CD4-positive, alpha-beta T cell treated with Interferon alpha-2 for 1 hour (primary cell): ENCODE data around the gene ZNF629.
"Not testable (repeated sequence)": the region's sequence is repeated elsewhere in the genome, so short reads cannot be mapped to it uniquely, and the experiment has no call there.

ENCODE experiments used
- DNase-seq, 2 donors: peaks; one replicate each; pipeline ENCODE4 v3.0.0-alpha.2; 2020 to 2022

The ZNF629 gene

DNA sequence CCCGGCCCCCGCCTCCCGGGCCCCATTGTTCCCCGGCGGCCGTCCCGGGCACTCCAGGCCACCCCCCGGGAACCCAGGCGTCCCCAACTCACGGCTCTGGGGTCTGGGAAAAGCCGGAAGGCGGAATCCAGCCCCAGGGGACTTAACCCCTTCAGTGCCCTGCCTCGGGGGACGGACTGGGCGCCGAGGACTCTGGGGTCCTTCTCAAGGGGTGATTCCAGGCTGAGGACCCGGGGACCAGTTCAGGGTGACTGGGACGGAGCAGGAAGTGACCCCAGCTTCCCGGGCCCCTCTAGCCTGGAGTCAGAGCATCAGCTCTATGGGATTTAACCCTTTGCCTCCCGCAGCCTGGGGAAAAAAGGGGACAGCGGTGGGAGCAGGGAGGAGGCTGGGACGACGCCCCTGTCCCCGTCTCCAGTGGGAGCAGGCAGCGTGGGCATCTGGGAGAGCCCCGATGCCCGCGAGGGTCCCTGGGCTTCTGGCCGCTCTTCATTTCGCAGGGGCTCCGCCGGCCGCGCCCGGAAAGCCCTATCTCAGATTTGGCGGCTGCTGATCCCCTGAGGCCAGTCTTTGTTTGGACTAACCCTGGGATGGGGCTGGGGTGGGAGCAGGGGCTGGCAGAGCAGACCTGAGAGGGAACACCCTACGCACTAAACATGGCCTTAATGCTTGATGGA lies at the start of gene ZNF629:
ZNF629 (minus strand) TSS at position 270 of the 677 bp plus-strand sequence. CDS start 2,723 bp downstream, outside the sequence.
- peak; percentile 23 to 41 for DNase-seq

DNA sequence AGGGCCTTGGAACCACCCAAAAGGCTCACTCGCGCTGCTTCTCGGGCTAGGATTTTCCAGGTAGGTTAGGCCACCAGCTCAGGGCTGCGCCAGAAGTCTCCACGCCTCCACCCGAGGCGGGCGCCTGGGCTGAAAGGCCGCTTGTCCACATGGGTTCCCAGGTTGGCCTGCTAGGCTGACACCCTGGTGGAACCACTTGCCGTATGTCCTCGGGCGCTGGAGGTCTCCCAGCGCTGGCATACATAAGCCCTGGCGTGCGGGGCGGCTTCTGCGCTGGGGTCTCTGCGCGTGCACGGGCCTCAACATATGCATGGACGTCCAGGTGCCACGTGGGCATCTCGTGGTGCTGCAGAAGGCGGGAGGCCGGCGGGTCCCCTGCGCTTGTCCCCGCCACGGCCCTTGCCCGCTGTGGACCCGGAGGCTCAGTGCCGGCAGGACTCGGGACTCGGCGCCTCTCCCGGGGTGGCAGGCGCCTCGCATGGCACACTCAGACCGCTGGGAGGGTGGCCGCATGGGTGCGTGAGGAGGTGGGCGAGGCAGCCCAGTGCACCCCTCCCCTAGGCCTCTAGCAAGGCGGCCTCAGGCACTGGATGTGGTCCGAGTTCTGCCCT lies 47.2 kb upstream of the ZNF629 start:
- DNase-seq, result no peak

GRCh38 chr16:30830072-30830417 lies 43.0 kb upstream of the ZNF629 start:
- no peak for DNase-seq

DNA sequence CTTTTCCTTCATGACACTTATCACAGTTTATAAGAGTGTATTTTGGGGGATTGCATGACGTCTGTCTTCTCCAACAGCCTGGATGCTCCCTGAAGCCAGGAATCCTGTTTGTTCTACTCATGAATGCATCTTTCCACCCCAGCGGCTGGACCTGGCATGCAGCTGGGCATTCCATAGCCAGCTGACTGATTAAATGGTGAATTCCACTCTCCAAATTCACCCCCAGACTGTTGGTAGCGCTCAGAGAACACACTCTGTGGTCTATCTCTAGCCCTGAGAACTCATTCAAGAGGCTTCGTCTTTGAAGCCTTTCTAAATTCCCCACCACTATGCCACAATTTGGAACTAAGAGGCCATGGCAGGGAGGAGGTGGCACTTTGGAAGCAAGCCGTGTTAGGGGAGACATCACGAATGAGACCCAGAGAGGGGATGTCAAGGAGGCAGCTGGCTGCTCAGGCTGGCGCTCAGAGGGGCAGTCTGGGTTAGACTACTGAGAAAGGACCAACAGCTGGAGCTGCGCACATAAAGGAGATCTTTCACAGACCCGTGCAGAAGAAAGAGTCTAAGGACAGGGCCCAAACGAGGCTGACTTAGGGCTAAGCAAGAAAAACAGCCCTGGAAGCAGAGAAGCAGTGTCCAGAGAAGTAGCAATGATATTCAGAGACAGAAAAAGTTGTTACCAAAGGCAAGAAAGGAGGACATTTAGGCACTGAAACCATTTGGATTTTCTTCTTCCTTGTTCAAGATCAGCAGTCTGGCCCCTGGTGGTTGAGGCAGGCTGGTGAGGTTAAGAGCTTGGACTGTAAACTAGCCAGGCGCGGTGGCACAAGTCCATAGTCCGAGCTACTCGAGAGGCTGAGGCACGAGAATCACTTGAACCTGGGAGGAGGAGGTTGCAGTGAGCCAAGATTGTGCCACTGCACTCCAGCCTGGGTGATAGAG lies 42.4 kb upstream of the ZNF629 start:
- no peak for DNase-seq

- no peak for DNase-seq
Observed at GRCh38 chr16:30821891-30822290, 34.9 kb upstream of the ZNF629 start.

DNA sequence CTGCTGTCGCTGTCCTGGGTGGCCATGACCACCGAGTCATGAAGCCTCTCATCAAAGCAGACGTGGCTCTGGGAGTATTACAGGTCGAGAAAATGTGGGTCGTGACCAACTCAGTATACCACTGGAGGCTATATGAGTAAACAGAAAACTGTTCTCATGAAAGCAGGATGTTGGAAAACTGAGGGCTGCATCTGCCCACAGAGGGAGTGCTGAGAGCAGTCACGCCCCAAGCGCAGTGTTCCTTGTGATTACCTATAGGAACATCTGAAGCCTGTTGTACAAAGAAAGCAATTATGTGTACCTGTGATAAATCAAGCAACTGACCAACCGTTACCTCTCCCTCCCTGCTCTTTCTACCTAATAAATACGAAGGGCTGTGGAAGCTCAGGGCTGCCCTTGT lies 34.4 kb upstream of the ZNF629 start:
- not testable (repeated sequence) for DNase-seq

GRCh38 chr16:30820952-30821421 lies 34.0 kb upstream of the ZNF629 start:
- no peak for DNase-seq

GRCh38 chr16:30816769-30817168 lies 29.8 kb upstream of the ZNF629 start:
- DNase-seq, result no peak

GRCh38 chr16:30813821-30814189 lies 26.8 kb upstream of the ZNF629 start:
- no peak for DNase-seq

DNA sequence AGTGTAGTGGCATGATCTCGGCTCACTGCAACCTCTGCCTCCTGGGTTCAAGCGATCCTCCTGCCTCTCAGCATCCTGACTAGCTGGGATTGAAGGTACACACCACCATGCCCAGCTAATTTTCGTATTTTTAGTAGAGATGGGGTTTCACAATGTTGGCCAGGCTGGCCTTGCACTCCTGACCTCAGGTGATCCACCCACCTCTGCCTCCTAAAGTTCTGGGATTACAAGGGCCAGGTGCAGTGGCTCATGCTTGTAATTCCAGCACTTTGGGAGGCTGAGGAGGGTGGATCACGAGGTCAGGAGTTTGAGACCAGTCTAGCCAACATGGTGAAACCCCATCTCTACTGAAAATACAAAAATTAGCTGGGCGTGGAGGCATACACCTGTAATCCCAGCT lies 22.7 kb upstream of the ZNF629 start:
- DNase-seq, result not testable (repeated sequence)

DNA sequence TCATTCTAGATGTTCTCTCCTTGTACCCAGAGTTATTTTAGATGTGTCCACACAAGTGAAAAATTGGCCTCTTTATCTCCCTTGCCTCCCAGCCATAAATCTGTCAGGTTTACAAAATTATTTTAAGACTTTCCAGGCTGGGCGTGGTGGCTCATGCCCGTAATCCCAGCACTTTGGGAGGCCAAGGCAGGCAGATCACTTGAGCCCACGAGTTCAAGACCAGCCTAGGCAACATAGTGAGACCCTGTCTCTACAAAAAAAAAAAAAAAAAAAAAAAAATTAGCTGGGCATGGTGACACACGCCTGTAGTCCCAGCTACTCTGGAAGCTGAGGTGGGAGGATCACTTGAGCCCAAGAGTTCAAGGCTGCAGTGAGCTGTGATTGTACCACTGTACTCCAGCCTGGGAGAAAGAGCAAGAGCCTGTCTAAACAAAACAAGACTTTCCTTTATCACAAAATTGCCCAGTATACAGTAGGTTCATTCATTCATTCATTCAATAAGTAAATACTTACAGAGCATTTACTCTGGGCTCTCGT lies 22.0 kb upstream of the ZNF629 start:
- not testable (repeated sequence) for DNase-seq

DNA sequence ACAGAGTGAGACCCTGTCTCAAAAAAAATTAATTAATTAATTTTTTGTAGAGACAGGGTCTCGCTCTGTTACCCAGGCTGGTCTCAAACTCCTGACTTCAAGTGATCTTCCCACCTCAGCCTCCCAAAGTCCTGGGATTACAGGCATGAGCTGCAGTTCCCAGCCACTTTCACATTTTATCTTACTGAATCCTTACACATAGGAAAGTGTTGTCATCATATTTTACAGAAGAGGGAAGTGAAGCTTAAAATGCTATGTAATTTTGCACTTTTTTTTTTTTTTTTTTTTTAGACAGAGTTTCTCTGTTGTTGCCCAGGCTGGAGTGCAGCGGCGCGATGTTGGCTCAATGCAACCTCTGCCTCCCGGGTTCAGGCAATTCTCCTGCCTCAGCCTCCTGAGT lies 21.1 kb upstream of the ZNF629 start:
- no peak for DNase-seq

- DNase-seq, result peak; percentile 53 to 56
Observed at GRCh38 chr16:30805370-30806169, 18.6 kb upstream of the ZNF629 start.

DNA sequence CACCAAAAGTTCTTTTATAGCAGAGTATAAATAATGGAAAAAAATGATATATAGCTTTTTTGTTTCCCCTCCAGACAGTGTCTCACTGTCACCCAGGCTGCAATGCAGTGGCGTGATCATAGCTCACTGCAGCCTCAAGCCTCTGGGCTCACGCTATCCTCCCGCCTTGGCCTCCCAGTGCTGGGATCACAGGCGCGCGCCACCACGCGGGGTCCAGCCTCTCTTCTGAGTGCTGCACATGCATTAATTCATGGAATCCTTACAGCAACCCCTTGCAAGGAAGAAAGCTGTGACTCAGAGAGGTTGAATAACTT lies 18.0 kb upstream of the ZNF629 start:
- DNase-seq, result no peak

DNA sequence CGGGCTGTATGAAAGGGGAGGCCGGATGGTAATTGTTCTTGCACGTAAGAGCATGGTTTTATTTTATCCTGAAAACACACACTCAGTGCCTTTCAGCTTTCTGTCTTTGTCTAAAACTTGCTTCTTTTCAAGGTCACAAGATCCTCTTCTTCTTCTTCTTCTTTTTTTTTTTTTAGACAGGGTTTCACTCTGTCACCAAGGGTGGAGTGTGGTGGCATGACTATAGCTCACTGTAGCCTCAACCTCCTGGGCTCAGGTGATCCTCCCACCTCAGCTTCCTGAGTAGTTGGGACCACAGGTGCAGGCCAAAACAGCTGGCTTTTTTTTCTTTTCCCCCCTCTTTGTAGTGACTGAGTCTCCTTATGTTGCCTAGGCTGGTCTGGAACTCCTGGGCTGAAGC lies 15.9 kb upstream of the ZNF629 start:
- DNase-seq, result no peak

- no peak for DNase-seq
Observed at GRCh38 chr16:30797670-30798309, 10.8 kb upstream of the ZNF629 start.

DNA sequence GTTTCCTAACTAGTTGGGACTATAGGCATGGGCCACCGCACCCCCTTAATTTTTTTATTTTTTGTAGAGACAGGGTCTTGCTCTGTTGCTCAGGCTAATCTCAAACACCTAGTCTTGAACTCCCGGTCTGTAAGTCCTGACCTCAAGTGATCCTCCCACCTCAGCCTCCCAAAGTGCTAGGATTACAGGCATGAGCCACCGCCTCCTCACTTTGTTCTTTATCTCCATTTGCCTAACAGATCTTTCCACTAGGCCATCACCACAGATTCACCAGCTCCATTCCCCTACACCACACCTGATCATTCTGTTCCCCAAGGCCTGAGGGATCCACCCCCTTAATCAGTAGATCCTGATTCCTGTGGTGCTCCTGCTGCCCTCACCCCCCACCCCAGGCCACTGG lies 7.6 kb upstream of the ZNF629 start:
- no peak for DNase-seq

DNA sequence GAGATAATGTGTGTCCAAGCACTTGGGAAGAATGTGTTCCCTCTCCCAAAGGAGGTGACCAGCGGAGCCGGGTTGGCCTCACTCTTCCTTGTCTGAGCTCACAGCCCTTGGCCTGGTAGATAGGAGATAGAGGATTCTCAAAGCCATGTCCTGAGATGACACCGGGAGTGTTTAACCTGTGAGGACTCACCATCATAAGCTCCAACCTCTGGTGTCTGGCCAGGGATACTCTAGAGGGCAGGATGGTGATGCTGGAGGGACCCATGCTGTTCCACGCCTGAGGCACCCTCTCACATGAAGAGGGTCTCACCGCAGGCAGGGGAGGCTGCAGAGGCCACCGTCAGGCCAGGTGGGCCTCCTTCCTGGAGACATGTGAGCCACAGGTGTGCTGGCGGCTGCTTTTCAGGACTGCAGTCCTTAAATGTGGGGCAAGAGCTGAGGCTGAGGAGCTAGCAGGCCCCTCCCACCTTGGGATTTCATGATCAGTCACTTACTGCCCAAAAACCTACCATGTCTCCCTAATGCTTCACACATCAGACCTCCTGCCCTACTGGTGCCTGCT lies 6.6 kb upstream of the ZNF629 start:
- DNase-seq, result no peak

GRCh38 chr16:30787613-30788378 lies 791 bp upstream of the ZNF629 start:
- no peak for DNase-seq

DNA sequence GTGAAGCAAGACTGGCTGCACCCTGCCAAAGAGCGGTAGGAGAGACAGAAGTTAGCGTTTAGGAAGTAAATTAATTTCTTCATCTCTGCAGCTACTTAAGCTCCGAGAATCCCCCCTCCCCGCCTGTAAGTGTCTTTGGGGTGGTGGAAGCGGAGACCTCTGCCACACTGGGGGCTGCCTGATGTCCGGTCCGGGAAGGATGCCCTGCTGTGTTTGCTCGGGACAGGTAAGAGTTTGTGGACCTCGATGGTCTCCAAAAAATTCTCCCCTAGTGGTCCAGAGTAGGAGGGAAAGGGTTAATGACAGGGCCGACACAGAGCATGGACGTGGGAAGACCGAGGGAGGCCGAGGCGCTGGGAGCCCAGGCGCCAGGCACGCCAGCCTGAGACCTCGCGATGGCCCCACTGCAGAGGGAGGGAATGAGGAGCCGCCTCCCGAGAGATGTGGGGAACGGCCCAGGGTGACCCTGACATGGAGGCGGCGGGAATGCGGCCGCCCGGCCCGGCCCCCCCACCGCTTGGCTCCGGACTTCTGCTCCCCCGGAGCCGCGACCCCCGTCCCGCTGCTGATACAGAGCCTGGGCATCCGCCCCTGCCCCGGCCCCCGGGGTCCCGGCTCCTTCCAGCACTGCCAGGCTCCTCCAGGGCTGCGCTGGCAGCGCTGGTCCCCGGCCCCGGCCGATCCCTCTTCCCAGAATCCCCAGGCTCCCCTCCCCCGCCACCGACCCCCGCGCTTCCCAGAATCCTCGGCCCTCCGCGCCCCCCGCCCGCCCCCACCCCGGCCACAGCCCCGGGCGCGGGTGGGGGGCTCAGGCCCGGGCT lies 680 bp downstream of the ZNF629 start:
- DNase-seq, result no peak
